GM21528 (cell line): Measurements from ENCODE around the gene ATP9B.

Experiments
- ATAC-seq: cut with Tn5 transposase; IDR thresholded peaks from one replicate; pipeline ENCODE4 v1.9.1; 2021; ENCODE audit warnings: mild to moderate bottlenecking, moderate library complexity; ENCODE audit not compliant: unreplicated experiment, low FRiP score

ATP9B gene

DNA sequence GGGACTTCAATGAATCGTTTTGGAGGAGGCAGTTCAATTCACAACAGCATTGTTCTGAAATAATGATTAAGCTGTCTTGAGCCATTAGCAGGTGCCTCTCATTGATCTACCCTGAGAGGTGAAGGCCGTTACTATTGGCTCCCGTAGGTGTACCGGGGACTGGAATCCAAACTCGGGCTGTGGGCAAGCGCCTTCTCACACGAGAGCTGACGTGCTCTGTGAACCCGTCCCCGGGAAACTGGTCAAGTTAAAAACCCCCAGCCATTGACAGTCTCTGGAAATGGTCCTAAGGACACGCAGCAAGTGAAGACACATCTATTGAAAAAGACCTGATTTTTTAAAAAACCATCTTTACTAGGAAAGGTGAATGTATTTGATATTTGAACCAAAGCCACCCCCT is 318.4 kb downstream of the ATP9B start:
- no peak for ATAC-seq

- ATAC-seq, result no peak
Observed at GRCh38 chr18:79388043-79388442, 318.8 kb downstream of the ATP9B start.

GRCh38 chr18:79389689-79390088 is 320.5 kb downstream of the ATP9B start:
- no peak for ATAC-seq

DNA sequence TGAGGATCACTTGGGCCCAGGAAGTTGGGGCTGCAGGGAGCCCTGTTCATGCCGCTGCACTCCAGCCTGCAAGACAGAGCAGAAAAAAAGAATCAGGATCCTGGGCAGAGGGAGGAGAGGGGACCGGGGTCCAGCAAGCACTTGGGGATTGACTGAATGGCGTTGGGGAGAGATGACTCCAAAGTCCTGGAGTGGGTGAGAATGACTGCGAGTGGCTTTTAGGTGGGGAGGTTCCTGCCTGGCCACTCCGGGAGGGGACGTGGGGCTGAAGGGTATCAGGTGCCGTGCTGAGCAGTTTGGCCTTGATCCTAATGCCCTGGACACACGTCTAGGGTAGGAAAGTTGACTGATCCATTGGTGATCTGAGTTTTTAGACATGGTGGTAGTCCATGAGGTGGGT is 323.0 kb downstream of the ATP9B start:
- ATAC-seq, result no peak

DNA sequence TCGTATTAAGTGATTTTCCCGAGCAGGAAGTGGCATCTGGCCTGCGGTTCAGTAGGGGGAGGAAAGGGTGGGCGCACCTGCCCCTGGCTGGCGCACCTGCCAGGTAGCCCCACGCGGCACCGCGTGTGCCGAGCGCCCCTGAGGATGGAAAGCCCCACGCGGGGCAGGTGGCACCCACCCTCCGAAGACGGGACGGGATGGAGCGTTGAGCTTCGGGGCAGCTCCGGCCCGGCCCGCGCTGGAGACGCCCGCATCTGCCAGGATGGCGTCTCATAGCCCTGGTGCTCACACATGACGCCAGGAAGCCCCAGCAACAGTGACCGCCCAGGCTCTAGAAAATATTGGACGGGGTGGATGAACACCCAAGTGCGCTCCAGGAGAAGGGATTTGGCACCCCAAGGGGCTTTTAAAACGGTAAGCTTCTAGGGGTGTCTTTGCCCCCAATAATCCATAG is 324.0 kb downstream of the ATP9B start:
- no peak for ATAC-seq

GRCh38 chr18:79393635-79394533 is 324.7 kb downstream of the ATP9B start:
- no peak for ATAC-seq

GRCh38 chr18:79394534-79395307 is 325.5 kb downstream of the ATP9B start:
- ATAC-seq, result no peak

DNA sequence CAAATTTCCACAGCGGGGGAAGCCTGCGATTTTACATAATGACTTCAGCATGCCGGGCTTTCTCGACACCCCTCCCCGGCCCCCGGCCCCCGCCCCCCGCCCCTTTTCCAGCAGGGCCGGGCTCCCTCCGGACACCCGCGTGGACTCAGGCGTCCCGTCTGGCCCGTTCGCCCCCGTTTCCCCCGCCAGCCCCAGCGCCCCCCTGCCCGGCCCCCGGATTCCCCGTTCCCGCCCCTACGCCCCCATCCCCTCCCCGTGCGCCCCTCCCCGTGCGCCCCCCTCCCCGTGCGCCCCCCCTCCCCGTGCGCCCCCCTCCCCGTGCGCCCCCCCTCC is 326.1 kb downstream of the ATP9B start:
- ATAC-seq, result no peak

GRCh38 chr18:79395761-79396404 is 326.7 kb downstream of the ATP9B start, which contains the start of gene NFATC1:
TSS of gene NFATC1 (plus strand) at chr18:79395930. CDS start at chr18:79396225, 295 bp downstream.
- ATAC-seq, result no peak

GRCh38 chr18:79396431-79397246 is 327.4 kb downstream of the ATP9B start:
- no peak for ATAC-seq

GRCh38 chr18:79397247-79397829 is 328.1 kb downstream of the ATP9B start:
- no peak for ATAC-seq

GRCh38 chr18:79397830-79398761 is 328.9 kb downstream of the ATP9B start:
- no peak for ATAC-seq

- ATAC-seq, result no peak
Observed at GRCh38 chr18:79399275-79400081, 330.3 kb downstream of the ATP9B start.

- ATAC-seq, result no peak
Observed at GRCh38 chr18:79400091-79400590, 330.9 kb downstream of the ATP9B start.

DNA sequence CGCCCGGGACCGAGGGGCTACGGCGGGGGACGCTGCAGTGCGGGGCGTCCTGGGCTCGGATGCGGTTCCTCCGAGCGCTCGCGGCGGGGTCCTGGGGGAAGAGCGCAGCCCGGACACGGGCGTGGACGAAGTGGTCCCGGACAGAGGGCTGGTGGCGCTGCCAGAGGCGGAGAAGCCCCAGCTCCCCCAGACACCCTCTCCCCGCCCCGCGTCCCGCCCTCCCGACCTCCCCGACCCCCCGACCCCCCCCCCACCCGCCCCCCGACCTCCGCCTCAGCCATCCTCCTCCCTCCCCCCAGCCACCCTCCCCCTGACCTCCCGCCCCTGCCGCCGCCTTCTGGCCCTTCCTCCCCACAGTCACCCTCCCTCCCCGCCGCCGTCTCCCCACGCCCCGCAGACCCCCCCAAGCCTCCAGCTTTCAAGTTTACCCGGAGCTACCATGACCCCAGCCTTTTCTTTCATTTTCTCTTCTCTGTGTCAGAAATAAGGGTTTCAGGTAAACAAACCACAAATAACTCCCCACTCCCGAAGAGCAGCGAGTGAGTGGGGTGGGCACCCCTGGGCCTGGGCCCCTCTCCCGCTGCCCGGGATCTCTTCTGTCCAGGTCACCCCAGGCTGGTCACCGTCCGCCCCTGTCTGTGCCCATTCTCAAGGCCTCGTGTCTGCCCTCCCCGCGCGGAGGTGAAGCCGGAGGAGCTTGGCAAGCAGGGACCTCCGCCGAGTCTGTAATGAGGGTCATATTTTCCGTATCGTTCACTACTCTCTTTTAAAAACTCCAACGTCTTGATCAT is 331.6 kb downstream of the ATP9B start:
- no peak for ATAC-seq

GRCh38 chr18:79401494-79402208 is 332.5 kb downstream of the ATP9B start:
- no peak for ATAC-seq
